Measurements from ENCODE around the gene KIF4B. TPM values are rescaled to one million over a fixed set of nuclear protein-coding genes. Genes with fewer than 3 reads are reported as not detected.

KIF4B gene
- total RNA-seq, 1 experiment from 2014 or later: 0.07 TPM

DNA sequence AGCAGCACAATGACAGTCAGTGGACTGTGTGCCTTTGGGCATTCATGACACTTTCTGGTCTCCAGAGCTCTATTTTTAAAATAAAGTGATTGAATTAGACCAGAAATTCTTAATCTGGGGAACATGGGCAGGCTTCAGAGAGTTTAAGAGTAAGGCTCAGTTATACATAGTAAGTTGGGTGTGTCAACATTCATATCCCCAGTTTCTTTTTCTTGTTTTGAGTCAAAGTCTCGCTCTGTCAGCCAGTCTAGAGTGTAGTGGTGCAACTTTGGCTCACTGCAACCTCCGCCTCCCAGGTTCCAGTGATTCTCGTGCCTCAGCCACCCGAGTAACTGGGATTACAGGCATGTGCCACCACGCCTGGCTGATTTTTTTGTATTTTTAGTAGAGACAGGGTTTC, 13.7 kb upstream of the KIF4B start:
- Histone ChIP-seq H2BK120ac (ENCODE audit: low read depth, low read length, poor library complexity, severe bottlenecking) (no peak overlapping the region), H3K9ac (ENCODE audit: extremely low read depth, insufficient read length, low read length) (no peak overlapping the region), H2BK15ac (ENCODE audit: low read depth, low read length) (no peak overlapping the region), H3K79me1 (ENCODE audit: insufficient read depth, low read depth, low read length, poor library complexity, severe bottlenecking) (no peaks in the 10 kb centered on the region), H3K4me1 (ENCODE audit: insufficient read depth, low read length) (no peaks in the 10 kb centered on the region), H2AK5ac (ENCODE audit: insufficient read length, low read length) (no peak overlapping the region), H3K23ac (ENCODE audit: insufficient read length, low read depth, low read length) (no peak overlapping the region), H2BK20ac (ENCODE audit: low read depth, low read length, poor library complexity, severe bottlenecking) (no peak overlapping the region), H4K8ac (replicated peaks; ENCODE audit: insufficient read length, low read depth, low read length) (no peak overlapping the region), H3K4ac (ENCODE audit: low read depth, low read length) (no peak overlapping the region), H2BK5ac (ENCODE audit: insufficient read length, low read length) (no peak overlapping the region), H3K23me2 (ENCODE audit: insufficient read length, low read depth, low read length, poor library complexity, severe bottlenecking) (no peaks in the 10 kb centered on the region), H4K5ac (ENCODE audit: insufficient read length, low read depth, low read length) (no peak overlapping the region), H3K4me2 (ENCODE audit: insufficient read depth, insufficient read length, low read length) (no peak overlapping the region), H2AFZ (ENCODE audit: low read length) (no peak overlapping the region), H3T11ph (ENCODE audit: low read length) (no peak overlapping the region), H4K91ac (ENCODE audit: insufficient read length, low read depth, low read length) (no peak overlapping the region), H3K14ac (ENCODE audit: insufficient read depth, low read length) (no peak overlapping the region), H3K27me3 (ENCODE audit: insufficient read depth, low read length) (no peaks in the 10 kb centered on the region), H3K18ac (ENCODE audit: insufficient read length, low read depth, low read length) (no peak overlapping the region), H3K56ac (ENCODE audit: insufficient read length, low read depth, low read length) (no peak overlapping the region), H4K20me1 (ENCODE audit: control insufficient read depth, insufficient read depth, insufficient read length) (no peaks in the 10 kb centered on the region), H3K27ac (ENCODE audit: insufficient read length, low read depth, low read length) (no peak overlapping the region), H3K79me2 (ENCODE audit: insufficient read depth, low read length) (no peaks in the 10 kb centered on the region), H2BK12ac (ENCODE audit: insufficient read length, low read depth, low read length) (no peak overlapping the region), H3K9me3 (ENCODE audit: control insufficient read depth, low read depth, low read length) (no peaks in the 10 kb centered on the region)
- Mint-ChIP-seq H3K4me3 (no peak overlapping the region), H3K27me3 (ENCODE audit: low read depth) (peaks cover 3% of the 10 kb centered on the region; the same call in 1 of the 2 replicates), H3K36me3 (ENCODE audit: insufficient read depth in 1 of 3, low read depth in 3 of 3) (peaks cover 0 to 2% (median 0%) of the 10 kb centered on the region in 3 experiments; a peak in 1 of 7 replicates), H3K9me3 (peaks cover 4 to 8% of the 10 kb centered on the region in 2 experiments; a peak in 4 of 5 replicates), H3K4me1 (peaks cover 0 to 2% of the 10 kb centered on the region in 2 experiments; a peak in 3 of 4 replicates), H3K27ac (no peak overlapping the region)
- TF ChIP-seq, protein P1, sequence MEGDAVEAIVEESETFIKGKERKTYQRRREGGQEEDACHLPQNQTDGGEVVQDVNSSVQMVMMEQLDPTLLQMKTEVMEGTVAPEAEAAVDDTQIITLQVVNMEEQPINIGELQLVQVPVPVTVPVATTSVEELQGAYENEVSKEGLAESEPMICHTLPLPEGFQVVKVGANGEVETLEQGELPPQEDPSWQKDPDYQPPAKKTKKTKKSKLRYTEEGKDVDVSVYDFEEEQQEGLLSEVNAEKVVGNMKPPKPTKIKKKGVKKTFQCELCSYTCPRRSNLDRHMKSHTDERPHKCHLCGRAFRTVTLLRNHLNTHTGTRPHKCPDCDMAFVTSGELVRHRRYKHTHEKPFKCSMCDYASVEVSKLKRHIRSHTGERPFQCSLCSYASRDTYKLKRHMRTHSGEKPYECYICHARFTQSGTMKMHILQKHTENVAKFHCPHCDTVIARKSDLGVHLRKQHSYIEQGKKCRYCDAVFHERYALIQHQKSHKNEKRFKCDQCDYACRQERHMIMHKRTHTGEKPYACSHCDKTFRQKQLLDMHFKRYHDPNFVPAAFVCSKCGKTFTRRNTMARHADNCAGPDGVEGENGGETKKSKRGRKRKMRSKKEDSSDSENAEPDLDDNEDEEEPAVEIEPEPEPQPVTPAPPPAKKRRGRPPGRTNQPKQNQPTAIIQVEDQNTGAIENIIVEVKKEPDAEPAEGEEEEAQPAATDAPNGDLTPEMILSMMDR (conservative IDR thresholded peaks at IDR 0.05): no peak
- no CpG with 5 or more reads among the region's 5 CpGs for WGBS (ENCODE audit: extremely low coverage, insufficient read length, low lambda C conversion rate)
- no peak for DNase-seq

Data from H9 (cell line).